GM23248 (cell line): Measurements from ENCODE around the gene TBC1D10A. TPM values are rescaled to one million over a fixed set of nuclear protein-coding genes. Genes with fewer than 3 reads are reported as not detected.
"Not testable (repeated sequence)": the region's sequence is repeated elsewhere in the genome, so short reads cannot be mapped to it uniquely, and the experiment has no call there.

ENCODE experiments used
- DNase-seq: peaks from one replicate; pipeline ENCODE4 v3.0.0-alpha.2; 2015
- H2AFZ ChIP-seq: fragments of 200-600 bp; sonication (generic); 2 replicates; pipeline ENCODE4 v1.6.1; 2016; ENCODE audit warnings: antibody characterized with exemption
- H3F3A ChIP-seq: fragments of 200-600 bp; sonication (generic); 2 replicates; pipeline ENCODE4 v1.6.1; 2016; ENCODE audit warnings: mild to moderate bottlenecking, antibody characterized with exemption, mixed run types; ENCODE audit not compliant: insufficient read depth
- H3K27ac ChIP-seq: fragments of 200-600 bp; sonication (generic); 2 replicates; pipeline ENCODE4 v1.5.1; 2016; ENCODE audit warnings: mild to moderate bottlenecking
- H3K27me3 ChIP-seq: fragments of 200-600 bp; sonication (generic); replicated peaks from 2 replicates; pipeline ENCODE4 v1.6.1; 2016; ENCODE audit warnings: mild to moderate bottlenecking; ENCODE audit not compliant: insufficient read depth
- H3K36me3 ChIP-seq: fragments of 200-600 bp; sonication (generic); 2 replicates; pipeline ENCODE4 v1.6.1; 2016; ENCODE audit warnings: low read depth, mild to moderate bottlenecking
- H3K4me1 ChIP-seq: fragments of 200-600 bp; sonication (generic); 2 replicates; pipeline ENCODE4 v1.6.1; 2016; ENCODE audit warnings: mild to moderate bottlenecking; ENCODE audit not compliant: insufficient read depth
- H3K4me2 ChIP-seq: fragments of 200-600 bp; sonication (generic); one replicate; pipeline ENCODE4 v1.6.1; 2016; ENCODE audit warnings: mild to moderate bottlenecking; ENCODE audit not compliant: unreplicated experiment
- H3K4me3 ChIP-seq: fragments of 200-600 bp; sonication (generic); 2 replicates; pipeline ENCODE4 v1.5.1; 2016; ENCODE audit warnings: mild to moderate bottlenecking
- H3K79me2 ChIP-seq: fragments of 200-600 bp; sonication (generic); 2 replicates; pipeline ENCODE4 v1.6.1; 2016; ENCODE audit warnings: mild to moderate bottlenecking; ENCODE audit not compliant: insufficient read depth
- H3K9ac ChIP-seq: fragments of 200-600 bp; sonication (generic); 2 replicates; pipeline ENCODE4 v1.6.1; 2016; ENCODE audit warnings: mild to moderate bottlenecking
- H3K9me2 ChIP-seq: fragments of 200-600 bp; sonication (generic); 2 replicates; pipeline ENCODE4 v1.6.1; 2016; ENCODE audit warnings: mixed run types, mild to moderate bottlenecking, moderate library complexity; ENCODE audit not compliant: insufficient read depth
- H3K9me3 ChIP-seq: fragments of 200-600 bp; sonication (generic); one replicate; pipeline ENCODE4 v1.6.1; 2017; ENCODE audit warnings: low read depth
- H4K20me1 ChIP-seq: fragments of 200-600 bp; sonication (generic); 2 replicates; pipeline ENCODE4 v1.6.0; 2016; ENCODE audit not compliant: insufficient read depth
- EZH2 ChIP-seq: fragments of 200-600 bp; sonication (generic); IDR thresholded peaks from 2 replicates; pipeline ENCODE4 v1.6.1; 2018; ENCODE audit warnings: antibody characterized with exemption, mild to moderate bottlenecking; ENCODE audit not compliant: insufficient read depth, poor library complexity, severe bottlenecking
- EZH2phosphoT487 ChIP-seq: fragments of 200-600 bp; sonication (generic); IDR thresholded peaks from 2 replicates; pipeline ENCODE4 v1.6.1; 2018; ENCODE audit warnings: antibody characterized with exemption, moderate library complexity, mild to moderate bottlenecking, low read depth; ENCODE audit not compliant: insufficient read depth
- WGBS, 2 experiments: methylation state at CpG; one replicate each; pipeline ENCODE4 v1.1.6; 2015 to 2017; ENCODE audit warnings: low lambda C conversion rate in 2 of 2, low coverage in 1 of 2; ENCODE audit errors: missing lambda C conversion rate in 2 of 2; 5-methylcytosine and 5-hydroxymethylcytosine counted together
- in situ Hi-C: fragments of 300-500 bp; cut with MboI; formaldehyde crosslinking; loops from 2 replicates; pipeline ENCODE4 v1.15.0; 2020
- polyA plus RNA-seq: library from polyadenylated mRNA; unstranded; fragments of >200 nt; fragmentation: Nextera tagmentation; extraction: Ambion mirVana; gene quantifications from 2 replicates; pipeline ENCODE4 v1.2.1, GENCODE V29; 2016
- total RNA-seq: library from RNA; depleted of rRNA; stranded (reverse); fragments of >200 nt; shearing (Covaris generic); gene quantifications from 2 replicates; pipeline ENCODE4 v1.2.3, GENCODE V29; 2014

TBC1D10A gene
- total and polyA plus RNA-seq, 2 experiments from 2014 or later: 16.9 to 21.9 TPM

GRCh38 chr22:30340911-30341685 is 14.4 kb upstream of the TBC1D10A start:
- H2AFZ ChIP-seq: no peak overlapping the region
- no peaks in the 10 kb centered on the region for H3K9me2 ChIP-seq
- H3K36me3 ChIP-seq: peaks cover 65% of the 10 kb centered on the region
- H3K27ac ChIP-seq: no peak overlapping the region
- no peak for DNase-seq
- no peaks in the 10 kb centered on the region for H3F3A ChIP-seq
- no peak overlapping the region for H3K4me3 ChIP-seq
- in situ Hi-C loops: no loop called here
- 76 to 78% methylated on average over 16 of the region's 16 CpGs for WGBS, 2 experiments
- H3K79me2 ChIP-seq: peaks cover 5% of the 10 kb centered on the region; the same call in 1 of the 2 replicates
- no peaks in the 10 kb centered on the region for H3K4me1 ChIP-seq
- no peak overlapping the region for H3K4me2 ChIP-seq
- H3K9me3 ChIP-seq: no peaks in the 10 kb centered on the region
- no peaks in the 10 kb centered on the region for H4K20me1 ChIP-seq
- TF ChIP-seq EZH2 (no peak), EZH2phosphoT487 (no peak)
- H3K27me3 ChIP-seq: no peaks in the 10 kb centered on the region
- H3K9ac ChIP-seq: no peak overlapping the region

GRCh38 chr22:30338802-30339201 is 12.1 kb upstream of the TBC1D10A start:
- WGBS, 2 experiments: 86 to 93% methylated on average over 7 of the region's 7 CpGs
- H3K27me3 ChIP-seq: no peaks in the 10 kb centered on the region
- no peaks in the 10 kb centered on the region for H3K4me1 ChIP-seq
- no peak for DNase-seq
- H2AFZ ChIP-seq: no peak overlapping the region
- H3K9me2 ChIP-seq: no peaks in the 10 kb centered on the region
- H4K20me1 ChIP-seq: no peaks in the 10 kb centered on the region
- no peak overlapping the region for H3K4me3 ChIP-seq
- H3K9ac ChIP-seq: no peak overlapping the region
- H3F3A ChIP-seq: peaks cover 1% of the 10 kb centered on the region; the same call in 1 of the 2 replicates
- peaks cover 69% of the 10 kb centered on the region for H3K36me3 ChIP-seq
- no peaks in the 10 kb centered on the region for H3K79me2 ChIP-seq
- H3K27ac ChIP-seq: no peak overlapping the region
- no peak for TF ChIP-seq EZH2
- no peak for TF ChIP-seq EZH2phosphoT487
- H3K4me2 ChIP-seq: no peak overlapping the region
- in situ Hi-C loops: no loop called here
- H3K9me3 ChIP-seq: no peaks in the 10 kb centered on the region

- in situ Hi-C loops, DNase-seq, H3F3A ChIP-seq, H3K4me1 ChIP-seq, H4K20me1 ChIP-seq, H3K9ac ChIP-seq, H3K9me3 ChIP-seq, H3K79me2 ChIP-seq, H2AFZ ChIP-seq, H3K9me2 ChIP-seq, H3K4me3 ChIP-seq, H3K4me2 ChIP-seq, H3K27me3 ChIP-seq, H3K27ac ChIP-seq: not testable (repeated sequence)
- 79 to 89% methylated on average over 4 to 9 of the region's 9 CpGs for WGBS, 2 experiments
- H3K36me3 ChIP-seq: peaks cover 68% of the 10 kb centered on the region
Measured at GRCh38 chr22:30338341-30338740, 11.6 kb upstream of the TBC1D10A start.

GRCh38 chr22:30337461-30337778 is 10.7 kb upstream of the TBC1D10A start:
- 82 to 84% methylated on average over 4 to 8 of the region's 8 CpGs for WGBS, 2 experiments
- in situ Hi-C loops: no loop called here
- Histone ChIP-seq H4K20me1 (no peaks in the 10 kb centered on the region), H3K4me3 (no peak overlapping the region), H2AFZ (no peak overlapping the region), H3K9me3 (no peaks in the 10 kb centered on the region), H3K27me3 (no peaks in the 10 kb centered on the region), H3K27ac (no peak overlapping the region), H3K4me2 (no peak overlapping the region), H3F3A (peaks cover 10% of the 10 kb centered on the region), H3K9ac (no peak overlapping the region), H3K4me1 (no peaks in the 10 kb centered on the region), H3K9me2 (no peaks in the 10 kb centered on the region), H3K36me3 (peaks cover 62% of the 10 kb centered on the region), H3K79me2 (no peaks in the 10 kb centered on the region)
- DNase-seq: no peak
- TF ChIP-seq EZH2phosphoT487 (no peak), EZH2 (no peak)
